T-cell (primary cell): Measurements from ENCODE around the gene DMRT1. TPM values are rescaled to one million over a fixed set of nuclear protein-coding genes. Genes with fewer than 3 reads are reported as not detected.

Source experiments
- ATAC-seq, 4 experiments: fragments of 200-7000 bp in 3 of 4; fragments of 150-1000 bp in 1 of 4; cut with Tn5 transposase; replicated peaks in 1 of 4; 1 replicate in 3 of 4; 2 replicates in 1 of 4; pipeline ENCODE4 v1.10.0; 2021; ENCODE audit warnings: moderate library complexity in 3 of 4, mild to moderate bottlenecking in 2 of 4, moderate number of reproducible peaks in 1 of 4
- CTCF ChIA-PET, 2 donors: fragments of 300-600 bp; sonication (Branson Sonifier 250); formaldehyde crosslinking; loops; one replicate each; lab custom pipeline; 2022; ENCODE audit warnings: antibody characterized with exemption in 2 of 2; lab: Charles Lee
- POLR2A ChIA-PET, 2 donors: fragments of 300-600 bp; sonication (Branson Sonifier 250); formaldehyde crosslinking; loops; one replicate each; lab custom pipeline; 2022; ENCODE audit warnings: antibody characterized with exemption in 2 of 2; lab: Charles Lee
- DNase-seq, 35 experiments: peaks; one replicate each; pipeline versions ENCODE4 v3.0.0 to v3.0.0-alpha.2; 2013 to 2023
- H3K27ac ChIP-seq: one replicate; pipeline ENCODE4 v1.5.1; 2013; ENCODE audit warnings: low read length
- H3K27me3 ChIP-seq, 2 experiments: replicated peaks in 1 of 2; 1 replicate in 1 of 2; 2 replicates in 1 of 2; pipeline versions ENCODE4 v1.6.1 to v1.7.0; 2013; ENCODE audit warnings: low read length in 1 of 2, mixed read lengths in 1 of 2; ENCODE audit not compliant: control insufficient read depth in 2 of 2, insufficient read depth in 2 of 2; ENCODE audit errors: extremely low read depth in 1 of 2
- H3K36me3 ChIP-seq, 2 donors: 1 replicate in 1 of 2; 2 replicates in 1 of 2; pipeline versions ENCODE4 v1.6.1 to v1.7.0; 2013; ENCODE audit warnings: low read length in 1 of 2; ENCODE audit not compliant: control insufficient read depth in 2 of 2, insufficient read depth in 1 of 2; ENCODE audit errors: extremely low read depth in 1 of 2
- H3K4me1 ChIP-seq, 2 experiments: 1 replicate in 1 of 2; 2 replicates in 1 of 2; pipeline versions ENCODE4 v1.6.1 to v1.7.0; 2013; ENCODE audit warnings: low read length in 2 of 2, mixed read lengths in 1 of 2; ENCODE audit not compliant: insufficient read depth in 2 of 2, control insufficient read depth in 1 of 2; ENCODE audit errors: extremely low read depth in 1 of 2
- H3K4me3 ChIP-seq, 2 donors: 1 replicate in 1 of 2; 2 replicates in 1 of 2; pipeline versions ENCODE4 v1.5.1 to v1.7.0; 2013; ENCODE audit warnings: mild to moderate bottlenecking in 2 of 2, low read length in 1 of 2, moderate library complexity in 1 of 2; ENCODE audit not compliant: control insufficient read depth in 1 of 2; ENCODE audit errors: extremely low read depth in 1 of 2
- H3K9me3 ChIP-seq: 2 replicates; pipeline ENCODE4 v1.7.0; 2013
- H3K27ac Mint-ChIP-seq, 2 donors: one replicate each; pipeline ENCODE4 v1.8.0; 2020 to 2021; ENCODE audit warnings: mild to moderate bottlenecking in 2 of 2, mixed read lengths in 2 of 2
- H3K27me3 Mint-ChIP-seq, 2 donors: one replicate each; pipeline ENCODE4 v1.8.0; 2021 to 2022; ENCODE audit warnings: mixed read lengths in 2 of 2
- H3K36me3 Mint-ChIP-seq: one replicate; pipeline ENCODE4 v1.8.0; 2021; ENCODE audit warnings: mixed read lengths
- H3K4me1 Mint-ChIP-seq, 3 donors: one replicate each; pipeline ENCODE4 v1.8.0; 2020 to 2022; ENCODE audit warnings: mixed read lengths in 3 of 3, mild to moderate bottlenecking in 1 of 3
- H3K4me3 Mint-ChIP-seq, 3 donors: one replicate each; pipeline ENCODE4 v1.8.0; 2020 to 2022; ENCODE audit warnings: mild to moderate bottlenecking in 3 of 3, mixed read lengths in 3 of 3, moderate library complexity in 3 of 3
- H3K9me3 Mint-ChIP-seq, 3 donors: one replicate each; pipeline ENCODE4 v1.8.0; 2020 to 2022; ENCODE audit warnings: mixed read lengths in 3 of 3
- WGBS: methylation state at CpG from one replicate; pipeline ENCODE4 v1.1.5; 2013; ENCODE audit warnings: missing lambda C conversion rate; ENCODE audit not compliant: insufficient coverage; 5-methylcytosine and 5-hydroxymethylcytosine counted together
- total RNA-seq, 35 experiments: library from RNA in 6 of 35; stranded (reverse) in 6 of 35; fragments of 120-200 nt in 1 of 35; gene quantifications; one replicate each; pipeline versions ENCODE4 v1.2.1 to v1.2.4 and lab custom pipeline; 2013 to 2026

The DMRT1 gene
- total RNA-seq, 5 donors from 2014 or later (not counting 1 experiment from before 2014, with no cell fraction given): not detected

DNA sequence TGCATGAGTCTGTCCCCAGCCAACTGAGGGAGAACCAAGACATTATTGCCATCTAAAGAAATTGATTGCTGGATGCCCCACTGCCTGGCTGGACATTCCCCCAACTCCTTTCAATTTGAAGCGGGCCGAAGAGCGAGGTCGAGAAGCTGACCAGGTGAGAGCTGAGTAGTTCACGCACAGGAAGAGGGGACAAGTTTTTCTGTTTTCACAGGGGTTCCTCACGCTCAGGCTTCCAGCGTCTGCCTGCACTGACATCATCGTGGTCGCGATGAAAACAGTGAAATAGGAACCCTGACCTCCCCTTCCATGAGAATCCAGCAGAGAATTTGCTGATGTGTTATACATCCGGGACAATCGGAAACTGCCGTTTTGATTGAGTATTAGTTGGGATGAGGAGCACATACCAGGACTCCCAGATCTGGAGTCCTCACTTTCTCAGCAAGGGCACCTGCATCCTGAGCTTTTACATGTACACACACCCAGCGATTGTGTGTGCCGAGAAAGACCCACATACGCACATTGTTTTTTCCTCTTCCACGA, 131.9 kb downstream of the DMRT1 start:
- DNase-seq (no peak), ATAC-seq (no peak)
- CTCF ChIA-PET: no interaction called here
- Histone ChIP-seq H3K27me3 (peaks cover 23 to 82% of the 10 kb centered on the region in 2 experiments), H3K4me3 (no peak overlapping the region), H3K36me3 (no peaks in the 10 kb centered on the region), H3K4me1 (peaks cover 2 to 45% of the 10 kb centered on the region in 2 experiments), H3K27ac (no peak overlapping the region), H3K9me3 (no peaks in the 10 kb centered on the region)
- peak overlapping the region in 1 of 2 donors; percentile 57 for H3K27ac Mint-ChIP-seq
- peaks cover 26 to 40% (median 31%) of the 10 kb centered on the region in 3 donors for H3K4me1 Mint-ChIP-seq
- H3K9me3 Mint-ChIP-seq: no peaks in the 10 kb centered on the region
- WGBS: 12% methylated on average over 9 of the region's 17 CpGs
- peak overlapping the region in 1 of 3 donors; percentile 49 for H3K4me3 Mint-ChIP-seq
- POLR2A ChIA-PET: no interaction called here
- H3K27me3 Mint-ChIP-seq: peaks cover 55 to 73% of the 10 kb centered on the region in 2 donors
- H3K36me3 Mint-ChIP-seq: no peaks in the 10 kb centered on the region

DNA sequence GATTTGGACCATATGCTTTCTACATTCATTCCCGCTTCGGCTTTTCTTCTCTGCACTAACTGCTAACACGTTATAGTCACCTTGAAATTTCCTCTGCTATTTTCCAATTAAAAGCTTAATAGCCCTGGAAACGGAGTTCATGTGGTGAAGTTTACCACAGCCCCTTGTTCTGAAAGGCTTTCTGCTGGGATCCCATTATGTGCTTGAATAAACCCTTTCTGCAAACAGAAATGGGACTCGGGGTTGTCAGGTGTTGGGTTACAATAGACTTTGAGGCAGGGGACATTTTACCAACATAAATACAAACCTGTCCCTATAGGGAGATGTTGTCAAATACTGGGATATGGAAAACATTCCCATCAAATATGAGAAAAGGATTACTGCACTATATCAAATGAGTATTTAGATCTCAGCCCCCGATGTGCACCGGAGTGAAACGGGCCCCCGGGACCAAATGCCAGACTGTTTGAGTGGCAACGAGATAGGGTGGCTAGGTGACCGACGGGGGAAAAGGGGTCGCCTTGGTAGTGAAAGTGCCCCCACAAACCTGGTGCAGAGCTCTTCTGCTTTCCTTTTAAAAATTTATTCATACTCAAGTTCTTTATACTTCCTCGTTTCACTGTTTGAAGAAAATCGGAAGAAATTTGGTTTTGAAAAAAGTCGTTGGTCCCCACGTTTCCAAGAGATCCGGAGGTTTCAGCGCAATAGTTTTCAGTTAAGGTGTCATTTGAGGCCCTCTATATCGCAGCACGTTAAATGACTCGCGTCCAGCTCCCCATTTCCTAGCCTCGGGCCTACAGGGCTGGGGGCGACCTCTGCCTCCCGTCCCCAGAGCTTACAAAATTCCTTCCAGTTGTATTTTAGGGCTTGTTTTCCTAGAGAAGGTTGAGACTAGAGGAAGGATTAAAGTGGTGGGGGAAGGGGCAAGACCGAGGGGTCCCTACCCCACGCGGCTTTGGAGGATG, 132.8 kb downstream of the DMRT1 start:
- Mint-ChIP-seq H3K27me3 (peaks cover 56 to 75% of the 10 kb centered on the region in 2 donors), H3K4me3 (peak overlapping the region in 1 of 3 donors; percentile 49), H3K36me3 (no peaks in the 10 kb centered on the region), H3K27ac (no peak overlapping the region), H3K4me1 (peaks cover 20 to 36% (median 28%) of the 10 kb centered on the region in 3 donors), H3K9me3 (no peaks in the 10 kb centered on the region)
- Histone ChIP-seq H3K9me3 (no peaks in the 10 kb centered on the region), H3K4me1 (peaks cover 2 to 45% of the 10 kb centered on the region in 2 experiments), H3K27me3 (peaks cover 28 to 88% of the 10 kb centered on the region in 2 experiments), H3K4me3 (no peak overlapping the region), H3K27ac (no peak overlapping the region), H3K36me3 (no peaks in the 10 kb centered on the region)
- ATAC-seq: no peak
- ChIA-PET CTCF (interaction anchor here in 1 of 2 donors (0.6 kb wide), 1 partner anchor 36 kb away, joined by 3 read pairs; no protein-coding TSS in a partner anchor), POLR2A (no interaction called here)
- DNase-seq: no peak
- WGBS: 22% methylated on average over 8 of the region's 29 CpGs

DNA sequence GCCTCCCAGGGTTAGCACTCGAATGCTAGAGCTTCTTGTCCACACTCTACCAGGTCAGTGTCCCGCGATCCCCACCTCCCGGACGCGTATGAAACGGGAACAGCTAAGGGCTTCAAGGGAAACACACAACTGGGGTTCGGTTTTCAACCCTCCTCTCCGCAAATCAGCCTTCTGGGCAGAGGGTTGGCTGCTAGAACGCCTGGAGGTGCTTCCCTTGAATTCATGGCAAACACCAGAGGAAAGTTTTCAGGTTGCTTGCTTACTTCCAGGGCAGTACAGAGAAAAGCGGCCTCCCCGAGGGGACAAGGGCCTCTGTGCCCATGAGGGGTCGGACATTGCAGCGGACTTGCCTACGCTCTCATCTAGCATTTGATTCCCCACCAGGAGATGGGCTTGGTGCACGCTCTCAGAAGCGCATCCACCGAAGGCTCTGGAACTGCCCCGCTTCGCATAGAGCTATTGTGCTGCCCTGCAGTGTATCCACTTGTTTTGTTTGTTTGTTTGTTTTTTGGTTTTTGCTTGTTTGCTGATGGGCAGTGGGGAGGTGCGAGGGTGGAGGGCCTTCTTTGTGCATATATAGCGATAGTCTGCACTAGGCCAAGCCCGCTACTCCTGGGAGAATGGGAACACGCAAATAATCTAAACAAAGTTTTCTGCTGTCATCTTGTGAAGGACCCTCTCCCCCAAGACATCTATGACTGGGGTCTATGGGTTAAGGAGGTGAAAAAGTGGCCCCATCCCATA, 133.7 kb downstream of the DMRT1 start:
- H3K27me3 ChIP-seq: peaks cover 32 to 81% of the 10 kb centered on the region in 2 experiments
- Mint-ChIP-seq H3K36me3 (no peaks in the 10 kb centered on the region), H3K27ac (no peak overlapping the region), H3K4me1 (peaks cover 14 to 32% (median 25%) of the 10 kb centered on the region in 3 donors), H3K4me3 (peak overlapping the region in 1 of 3 donors; percentile 40), H3K9me3 (no peaks in the 10 kb centered on the region), H3K27me3 (peaks cover 57 to 75% of the 10 kb centered on the region in 2 donors)
- H3K27ac ChIP-seq: no peak overlapping the region
- peaks cover 2 to 36% of the 10 kb centered on the region in 2 experiments for H3K4me1 ChIP-seq
- no peaks in the 10 kb centered on the region for H3K36me3 ChIP-seq
- DNase-seq (no peak), ATAC-seq (no peak)
- CTCF ChIA-PET: interaction anchor here in 1 of 2 donors (0.6 kb wide), 1 partner anchor 35 kb away, joined by 3 read pairs; no protein-coding TSS in a partner anchor
- POLR2A ChIA-PET: no interaction called here
- H3K9me3 ChIP-seq: peaks cover 2% of the 10 kb centered on the region
- H3K4me3 ChIP-seq: no peak overlapping the region
- WGBS: 17% methylated on average over 19 of the region's 24 CpGs

DNA sequence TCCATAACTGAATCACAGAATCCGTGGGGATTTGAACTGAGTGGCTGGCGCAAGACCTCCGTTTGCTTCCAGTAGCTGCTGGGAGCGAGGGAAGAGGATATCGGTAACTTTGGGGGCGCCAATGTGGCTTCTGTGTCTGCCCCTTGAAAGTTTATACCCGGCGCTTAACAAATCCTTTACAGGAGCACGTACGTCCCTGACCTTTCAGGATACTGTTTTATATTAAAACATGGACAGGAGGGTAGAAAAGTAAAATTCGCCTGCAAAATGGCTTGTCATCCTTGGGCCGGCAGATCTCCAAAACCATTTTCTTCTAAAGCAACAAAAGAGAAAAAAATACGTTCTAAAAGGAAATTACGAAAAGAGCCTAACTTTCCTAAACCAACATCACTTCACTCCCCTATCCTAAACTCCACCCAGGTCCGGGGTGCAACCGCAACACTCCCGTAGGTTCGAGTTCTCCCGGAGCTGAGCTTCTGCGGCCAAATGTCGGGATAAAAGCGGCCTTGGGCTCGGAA, 134.3 kb downstream of the DMRT1 start:
- Mint-ChIP-seq H3K4me1 (peaks cover 14 to 29% (median 25%) of the 10 kb centered on the region in 3 donors), H3K27ac (no peak overlapping the region), H3K36me3 (no peaks in the 10 kb centered on the region), H3K27me3 (peaks cover 57 to 75% of the 10 kb centered on the region in 2 donors), H3K9me3 (no peaks in the 10 kb centered on the region), H3K4me3 (peak overlapping the region in 1 of 3 donors; percentile 40)
- H3K27me3 ChIP-seq: peaks cover 34 to 75% of the 10 kb centered on the region in 2 experiments
- H3K4me1 ChIP-seq: peaks cover 2 to 30% of the 10 kb centered on the region in 2 experiments
- WGBS: 27% methylated on average over 7 of the region's 23 CpGs
- no peak overlapping the region for H3K4me3 ChIP-seq
- CTCF ChIA-PET: no interaction called here
- peaks cover 2% of the 10 kb centered on the region for H3K9me3 ChIP-seq
- ATAC-seq: no peak
- no peak overlapping the region for H3K27ac ChIP-seq
- no peak for DNase-seq
- POLR2A ChIA-PET: no interaction called here
- no peaks in the 10 kb centered on the region for H3K36me3 ChIP-seq

DNA sequence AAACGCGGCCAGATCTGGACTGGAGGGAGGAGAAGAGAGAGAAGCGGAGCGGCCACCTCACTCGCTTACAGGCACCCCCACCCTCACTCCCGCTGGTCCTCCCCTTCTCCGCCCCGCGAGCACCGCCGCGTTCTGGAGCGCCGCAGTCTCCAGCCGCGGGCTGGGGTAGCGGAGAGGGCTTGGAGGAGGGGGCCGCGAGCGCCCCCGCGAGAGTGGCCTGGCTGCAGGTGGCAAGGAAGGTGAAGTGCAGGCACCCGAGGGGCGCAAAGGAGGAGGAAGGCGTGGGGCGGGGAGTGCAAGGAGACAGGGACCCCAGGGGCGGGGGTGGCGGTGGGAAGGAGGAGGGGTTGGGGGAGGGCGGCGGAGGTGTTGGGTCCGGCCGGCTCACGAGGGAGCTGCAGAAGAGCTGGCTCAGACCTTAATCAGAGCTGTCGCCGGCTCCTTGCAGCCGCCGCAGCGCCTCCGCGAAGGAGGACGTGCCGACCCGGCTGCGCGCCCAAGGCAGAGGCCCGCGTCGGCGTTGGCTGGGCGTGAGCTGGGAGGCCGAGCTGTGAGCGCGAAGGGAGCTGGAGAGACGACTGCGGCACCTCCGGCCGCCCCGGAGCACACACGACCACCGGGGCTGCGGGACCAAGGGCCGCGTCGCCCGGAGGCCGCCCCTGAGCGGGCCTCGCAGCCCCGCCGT, 134.9 kb downstream of the DMRT1 start, which contains the start of gene DMRT3:
DMRT3 (plus strand) TSS at position 398 of the 685 bp plus-strand sequence. CDS start 347 bp downstream, outside the sequence.
- Mint-ChIP-seq H3K36me3 (no peaks in the 10 kb centered on the region), H3K9me3 (no peaks in the 10 kb centered on the region), H3K27ac (no peak within 1 kb of the TSS), H3K4me1 (peaks cover 14 to 27% (median 25%) of the 10 kb centered on the region in 3 donors), H3K27me3 (peaks cover 63 to 75% of the 10 kb centered on the region in 2 donors), H3K4me3 (peak within 1 kb of the TSS in 1 of 3 donors; percentile 40)
- no peaks in the 10 kb centered on the region for H3K36me3 ChIP-seq
- peaks cover 2 to 25% of the 10 kb centered on the region in 2 experiments for H3K4me1 ChIP-seq
- WGBS: 7% methylated on average over 52 of the region's 70 CpGs
- H3K27me3 ChIP-seq: peaks cover 33 to 73% of the 10 kb centered on the region in 2 experiments
- H3K9me3 ChIP-seq: peaks cover 2% of the 10 kb centered on the region
- ChIA-PET POLR2A (no interaction called here), CTCF (no interaction called here)
- no peak within 1 kb of the TSS for H3K4me3 ChIP-seq
- DNase-seq: no peak
- no peak within 1 kb of the TSS for H3K27ac ChIP-seq
- no peak for ATAC-seq
